ENCODE results near the gene VPS13C.
"Not testable (repeated sequence)": the region's sequence is repeated elsewhere in the genome, so short reads cannot be mapped to it uniquely, and the experiment has no call there.

VPS13C gene

GRCh38 chr15:62068810-62069167 lies 8.5 kb upstream of the VPS13C start:
- DNase-seq = no peak

- peak; percentile 63 for DNase-seq
These were observed 8.0 kb upstream of the VPS13C start for GRCh38 chr15:62068071-62068809.

- peak; percentile 71 for DNase-seq
These were observed 7.3 kb upstream of the VPS13C start for GRCh38 chr15:62067448-62068044.

GRCh38 chr15:62066663-62067447 lies 6.6 kb upstream of the VPS13C start, which contains the start of gene C2CD4A:
C2CD4A (plus strand) TSS chr15:62066977; CDS start chr15:62067614, 637 bp downstream.
- DNase-seq = peak; percentile 75

- no peak for DNase-seq
These were observed 3.8 kb upstream of the VPS13C start for GRCh38 chr15:62063825-62064635.

- no peak for DNase-seq
These were observed 641 bp upstream of the VPS13C start for GRCh38 chr15:62060896-62061280.

GRCh38 chr15:62059816-62060112 lies 483 bp downstream of the VPS13C start:
- DNase-seq = no peak

- no peak for DNase-seq
These were observed 985 bp downstream of the VPS13C start for GRCh38 chr15:62059108-62059815.

- DNase-seq = no peak
These were observed 1.8 kb downstream of the VPS13C start for GRCh38 chr15:62058327-62059028.

GRCh38 chr15:62057341-62057980 lies 2.8 kb downstream of the VPS13C start:
- DNase-seq = no peak

- no peak for DNase-seq
These were observed 5.3 kb downstream of the VPS13C start for GRCh38 chr15:62054979-62055378.

GRCh38 chr15:62053439-62054085 lies 6.7 kb downstream of the VPS13C start:
- DNase-seq = no peak

GRCh38 chr15:62052713-62053112 lies 7.5 kb downstream of the VPS13C start:
- DNase-seq = no peak

GRCh38 chr15:62051166-62051565 lies 9.1 kb downstream of the VPS13C start:
- DNase-seq = no peak

GRCh38 chr15:62050115-62050514 lies 10.1 kb downstream of the VPS13C start:
- no peak for DNase-seq

- DNase-seq = not testable (repeated sequence)
These were observed 12.0 kb downstream of the VPS13C start for GRCh38 chr15:62048254-62048653.

GRCh38 chr15:62047282-62047827 lies 12.9 kb downstream of the VPS13C start:
- no peak for DNase-seq

GRCh38 chr15:62046078-62046743 lies 14.0 kb downstream of the VPS13C start:
- no peak for DNase-seq

- DNase-seq = no peak
These were observed 24.9 kb downstream of the VPS13C start for GRCh38 chr15:62035256-62035924.
